ENCODE data around the gene HMG20A.

Gene HMG20A

GRCh38 chr15:77430213-77430612 is 9.5 kb downstream of the HMG20A start:
- no peak for DNase-seq (ENCODE audit: low spot score)

GRCh38 chr15:77430652-77431051 is 10.0 kb downstream of the HMG20A start:
- DNase-seq (ENCODE audit: low spot score): no peak

- no peak for DNase-seq (ENCODE audit: low spot score)
These were observed 16.1 kb downstream of the HMG20A start for GRCh38 chr15:77436822-77437221.

GRCh38 chr15:77437264-77437663 is 16.6 kb downstream of the HMG20A start:
- no peak for DNase-seq (ENCODE audit: low spot score)

GRCh38 chr15:77440378-77440999 is 19.8 kb downstream of the HMG20A start:
- no peak for DNase-seq (ENCODE audit: low spot score)

GRCh38 chr15:77446840-77447390 is 26.2 kb downstream of the HMG20A start:
- no peak for DNase-seq (ENCODE audit: low spot score)

- no peak for DNase-seq (ENCODE audit: low spot score)
These were observed 33.6 kb downstream of the HMG20A start for GRCh38 chr15:77454265-77454664.

- no peak for DNase-seq (ENCODE audit: low spot score)
These were observed 34.3 kb downstream of the HMG20A start for GRCh38 chr15:77454951-77455350.

GRCh38 chr15:77455696-77456321 is 35.1 kb downstream of the HMG20A start:
- no peak for DNase-seq (ENCODE audit: low spot score)

- DNase-seq (ENCODE audit: low spot score): no peak
These were observed 36.1 kb downstream of the HMG20A start for GRCh38 chr15:77456746-77457145.

- DNase-seq (ENCODE audit: low spot score): no peak
These were observed 36.7 kb downstream of the HMG20A start for GRCh38 chr15:77457191-77457904.

- DNase-seq (ENCODE audit: low spot score): no peak
These were observed 37.2 kb downstream of the HMG20A start for GRCh38 chr15:77457905-77458265.

GRCh38 chr15:77459031-77459430 is 38.3 kb downstream of the HMG20A start:
- no peak for DNase-seq (ENCODE audit: low spot score)

- no peak for DNase-seq (ENCODE audit: low spot score)
These were observed 40.8 kb downstream of the HMG20A start for GRCh38 chr15:77461486-77461885.

GRCh38 chr15:77464129-77464865 is 43.6 kb downstream of the HMG20A start:
- DNase-seq (ENCODE audit: low spot score): no peak

GRCh38 chr15:77466521-77466920 is 45.8 kb downstream of the HMG20A start:
- no peak for DNase-seq (ENCODE audit: low spot score)

GRCh38 chr15:77468896-77469295 is 48.2 kb downstream of the HMG20A start:
- no peak for DNase-seq (ENCODE audit: low spot score)

- DNase-seq (ENCODE audit: low spot score): no peak
These were observed 49.5 kb downstream of the HMG20A start for GRCh38 chr15:77470235-77470634.

GRCh38 chr15:77473328-77473727 is 52.6 kb downstream of the HMG20A start:
- no peak for DNase-seq (ENCODE audit: low spot score)

- DNase-seq (ENCODE audit: low spot score): no peak
These were observed 53.8 kb downstream of the HMG20A start for GRCh38 chr15:77474310-77474988.

- no peak for DNase-seq (ENCODE audit: low spot score)
These were observed 54.3 kb downstream of the HMG20A start for GRCh38 chr15:77475001-77475400.

- DNase-seq (ENCODE audit: low spot score): no peak
These were observed 55.2 kb downstream of the HMG20A start for GRCh38 chr15:77475898-77476297.

Measured in CD4-positive, alpha-beta T cell treated with Interleukin-6 at 100 ng/mL for 8 hours (primary cell).